MCF 10A (cell line): ENCODE measurements around the gene NUPR1. TPM values are rescaled to one million over a fixed set of nuclear protein-coding genes. Genes with fewer than 3 reads are reported as not detected.

Experiments
- BruUV-seq: library from RNA; stranded (reverse); fragments of 400-500 nt; replicated peaks from 2 replicates; lab custom pipeline; 2021; lab: Mats Ljungman, UMichigan
- CTCF ChIA-PET: fragments of 300-600 bp; sonication (Branson Sonifier 250); formaldehyde crosslinking; extraction: SDS; loops from one replicate; lab custom pipeline; 2021; ENCODE audit warnings: antibody characterized with exemption, inconsistent platforms; lab: Yijun Ruan, JAX
- POLR2A ChIA-PET: fragments of 300-600, 350-650 bp; sonication (Branson Sonifier 250); formaldehyde crosslinking; extraction: SDS; loops from one replicate; lab custom pipeline; 2020; ENCODE audit warnings: antibody characterized with exemption, inconsistent platforms; lab: Yijun Ruan, JAX
- DNase-seq: peaks from one replicate; pipeline ENCODE4 v3.0.0-alpha.2; 2018; ENCODE audit not compliant: unreplicated experiment
- H3K27ac Mint-ChIP-seq: one replicate; pipeline ENCODE4 v1.8.0; 2022; ENCODE audit warnings: mild to moderate bottlenecking, low read depth, mixed read lengths; ENCODE audit not compliant: unreplicated experiment
- H3K27me3 Mint-ChIP-seq: one replicate; pipeline ENCODE4 v1.8.0; 2022; ENCODE audit warnings: mixed read lengths; ENCODE audit not compliant: insufficient read depth, unreplicated experiment
- H3K36me3 Mint-ChIP-seq: one replicate; pipeline ENCODE4 v1.8.0; 2022; ENCODE audit warnings: mild to moderate bottlenecking, moderate library complexity, mixed read lengths; ENCODE audit not compliant: insufficient read depth, unreplicated experiment
- H3K4me1 Mint-ChIP-seq: one replicate; pipeline ENCODE4 v1.8.0; 2022; ENCODE audit warnings: mixed read lengths; ENCODE audit not compliant: insufficient read depth, unreplicated experiment
- H3K4me3 Mint-ChIP-seq: one replicate; pipeline ENCODE4 v1.8.0; 2022; ENCODE audit warnings: mild to moderate bottlenecking, moderate library complexity, mixed read lengths; ENCODE audit not compliant: unreplicated experiment
- H3K9me3 Mint-ChIP-seq: one replicate; pipeline ENCODE4 v1.8.0; 2022; ENCODE audit warnings: mixed read lengths; ENCODE audit not compliant: unreplicated experiment
- CTCF ChIP-seq: fragments of 200-600 bp; IDR thresholded peaks from one replicate; pipeline ENCODE4 v1.8.0; 2022; ENCODE audit warnings: antibody characterized with exemption, mild to moderate bottlenecking; ENCODE audit not compliant: unreplicated experiment
- intact Hi-C: fragments of 100-400 bp; cut with micrococcal nuclease; formaldehyde crosslinking; loops from 2 replicates; pipeline ENCODE4 v1.14.1; 2022
- total RNA-seq: library from RNA; stranded (reverse); gene quantifications from 2 replicates; pipeline ENCODE4 v1.2.3, GENCODE V29; 2022

The NUPR1 gene
- total RNA-seq, 1 experiment from 2014 or later = 291 TPM

DNA sequence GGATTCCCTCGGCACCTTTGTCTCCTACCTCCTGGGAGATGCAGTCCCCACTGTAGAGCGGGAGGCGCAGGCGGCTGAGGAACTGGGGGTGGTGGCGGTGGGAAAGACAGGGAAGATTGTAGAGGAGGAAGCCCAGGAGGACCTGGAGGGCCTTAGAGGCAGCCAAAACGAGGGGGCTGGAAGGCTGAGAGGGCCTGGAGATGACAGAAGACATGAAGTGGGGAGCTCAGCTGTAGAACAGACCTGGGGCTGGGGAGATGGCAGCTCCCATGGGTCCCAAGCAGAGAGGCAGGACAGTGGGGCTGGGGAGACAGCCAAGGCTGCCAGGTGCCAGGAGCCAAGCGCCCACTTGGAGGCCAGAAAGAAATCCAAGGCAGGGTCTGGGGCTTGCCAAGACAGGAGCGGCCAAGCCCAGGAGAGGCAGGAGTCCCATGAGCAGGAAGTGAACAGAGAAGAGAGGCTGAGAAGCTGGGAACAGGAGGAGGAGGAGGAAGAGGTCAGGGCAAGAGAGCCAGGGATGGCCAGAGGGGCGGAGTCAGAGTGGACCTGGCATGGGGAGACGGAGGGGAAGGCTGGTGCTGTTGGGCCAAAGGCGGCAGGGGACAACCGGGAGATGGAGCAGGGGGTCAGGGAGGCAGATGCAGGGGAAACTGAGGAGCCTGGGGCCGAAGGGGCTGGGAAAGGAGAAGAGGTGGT lies 43.5 kb downstream of the NUPR1 start:
- Mint-ChIP-seq H3K27ac (peak overlapping the region; percentile 11), H3K27me3 (peaks cover 13% of the 10 kb centered on the region), H3K9me3 (no peaks in the 10 kb centered on the region), H3K4me3 (no peak overlapping the region), H3K36me3 (peaks cover 6% of the 10 kb centered on the region), H3K4me1 (no peaks in the 10 kb centered on the region)
- TF ChIP-seq CTCF = no peak
- CTCF ChIA-PET = no interaction called here
- intact Hi-C loops = no loop called here
- POLR2A ChIA-PET = interaction anchor here (0.6 kb wide), 1 partner anchor 12 kb away, joined by 3 read pairs; no protein-coding TSS in a partner anchor
- DNase-seq = no peak
- BruUV-seq = no TSS peak

DNA sequence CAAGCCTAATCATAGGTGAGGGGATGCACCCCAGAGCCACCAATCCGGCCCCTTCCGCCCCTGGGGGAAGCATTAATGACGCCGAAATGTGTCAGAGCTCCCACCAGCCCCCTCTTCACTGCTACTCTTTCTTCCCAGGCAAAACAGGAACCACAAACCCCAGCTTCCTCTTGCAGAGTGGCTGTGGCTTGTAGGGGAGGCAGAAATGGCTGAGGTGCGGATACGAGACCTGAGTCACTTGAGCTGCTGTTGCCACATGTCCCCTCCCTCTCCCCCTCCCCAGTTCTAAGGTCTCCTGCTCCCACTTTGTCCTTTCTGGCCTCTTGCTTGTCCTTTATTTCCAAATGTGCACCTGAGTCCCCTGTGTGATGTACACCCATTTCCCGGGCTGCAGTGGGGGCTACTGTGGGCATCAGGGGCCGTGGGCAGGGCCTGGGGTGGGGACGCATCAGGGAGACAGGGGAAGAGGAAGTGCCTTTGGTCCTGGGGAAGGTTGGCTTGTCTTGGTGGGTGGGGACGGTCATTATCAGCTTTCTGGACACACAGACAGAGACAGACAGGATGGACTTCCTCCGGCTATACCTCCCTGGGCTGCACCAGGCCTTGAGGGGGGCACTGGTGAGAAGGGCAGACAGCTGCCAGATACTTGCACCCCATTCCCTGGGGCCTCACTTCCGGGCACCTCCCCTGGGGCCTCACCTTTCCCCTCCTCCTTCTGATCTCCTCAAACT lies 44.5 kb downstream of the NUPR1 start, which contains the start of gene APOBR:
Gene APOBR, plus strand, starts transcription at position 523 of the 731 bp plus-strand sequence. Its CDS starts 39 bp downstream, at position 562.
- ChIA-PET CTCF (no interaction called here), POLR2A (no interaction called here)
- Mint-ChIP-seq H3K27ac (peak within 1 kb of the TSS; percentile 11), H3K27me3 (peaks cover 13% of the 10 kb centered on the region), H3K9me3 (no peaks in the 10 kb centered on the region), H3K36me3 (peaks cover 12% of the 10 kb centered on the region), H3K4me1 (no peaks in the 10 kb centered on the region), H3K4me3 (no peak within 1 kb of the TSS)
- DNase-seq = no peak
- no peak for TF ChIP-seq CTCF
- no TSS peak for BruUV-seq
- intact Hi-C loops = no loop called here

GRCh38 chr16:28492511-28492910 lies 46.3 kb downstream of the NUPR1 start:
- POLR2A ChIA-PET = interaction anchor here (1.0 to 3.7 kb wide), 5 partner anchors 24 to 47 kb away, joined by 3 to 53 read pairs (median 9); partner anchors contain the start of gene NUPR1
- H3K9me3 Mint-ChIP-seq = no peaks in the 10 kb centered on the region
- H3K4me3 Mint-ChIP-seq = peak overlapping the region; percentile 91
- BruUV-seq = no TSS peak
- TF ChIP-seq CTCF = no peak
- intact Hi-C loops = no loop called here
- no peak for DNase-seq
- peak overlapping the region; percentile 100 for H3K27ac Mint-ChIP-seq
- CTCF ChIA-PET = interaction anchor here (0.9 to 1.6 kb wide), 3 partner anchors 42 to 57 kb away, joined by 4 to 5 read pairs (median 4); no protein-coding TSS in a partner anchor
- H3K4me1 Mint-ChIP-seq = no peaks in the 10 kb centered on the region
- peaks cover 13% of the 10 kb centered on the region for H3K27me3 Mint-ChIP-seq
- peaks cover 17% of the 10 kb centered on the region for H3K36me3 Mint-ChIP-seq

GRCh38 chr16:28491970-28492474 lies 46.8 kb downstream of the NUPR1 start, which contains the start of gene CLN3:
TSS of gene CLN3 (minus strand) at chr16:28492074. CDS start at chr16:28491759, 315 bp downstream.
- TF ChIP-seq CTCF = no peak
- Mint-ChIP-seq H3K4me3 (peak within 1 kb of the TSS; percentile 91), H3K36me3 (peaks cover 22% of the 10 kb centered on the region), H3K4me1 (no peaks in the 10 kb centered on the region), H3K9me3 (no peaks in the 10 kb centered on the region), H3K27me3 (peaks cover 13% of the 10 kb centered on the region), H3K27ac (peak within 1 kb of the TSS; percentile 100)
- peak; percentile 94 for DNase-seq
- TSS peak; percentile 98 for BruUV-seq
- intact Hi-C loops = no loop called here
- POLR2A ChIA-PET = interaction anchor here (1.0 to 3.7 kb wide), 7 partner anchors 24 to 482 kb away, joined by 3 to 53 read pairs (median 9); partner anchors contain the start of genes NUPR1 and SPNS1
- CTCF ChIA-PET = interaction anchor here (0.6 to 1.6 kb wide), 5 partner anchors 18 to 58 kb away, joined by 3 to 5 read pairs (median 4); no protein-coding TSS in a partner anchor
